Testis (tissue), 2 donors: ENCODE measurements around the gene ZCCHC14.

Experiments
- POLR2A ChIP-seq: fragments of 450-650 bp; IDR thresholded peaks from one replicate; pipeline ENCODE4 v1.6.1; 2017; ENCODE audit warnings: antibody characterized with exemption, mild to moderate bottlenecking, moderate library complexity
- TF ChIP-seq, protein P1 (sequence below), 3 experiments: fragments of 450-650 bp in 2 of 3; fragments of 200-600 bp in 1 of 3; sonication (generic) in 1 of 3; IDR thresholded peaks; one replicate each; pipeline ENCODE4 v1.5.1; 2016 to 2019; ENCODE audit warnings: antibody characterized with exemption in 3 of 3, mild to moderate bottlenecking in 2 of 3, moderate library complexity in 1 of 3

DNA sequence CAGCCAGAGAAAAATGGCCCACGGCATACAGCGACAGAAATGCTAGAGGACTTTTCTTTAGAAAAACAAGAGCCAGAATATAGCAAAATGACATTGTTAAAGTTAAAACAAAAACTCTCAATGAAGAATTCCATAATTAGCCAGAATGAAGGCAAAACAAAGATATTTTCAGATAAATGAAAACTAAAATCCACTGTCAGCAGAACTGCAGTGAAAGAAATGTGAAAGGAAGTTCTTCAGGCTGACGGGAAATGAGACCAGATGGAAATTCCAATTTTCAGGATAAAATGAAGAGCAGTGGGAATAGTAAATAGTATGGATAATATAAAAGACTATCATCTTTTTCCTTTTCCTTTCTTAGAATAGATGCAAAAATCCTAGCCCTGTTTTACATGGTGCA is 38.4 kb downstream of the ZCCHC14 start:
- TF ChIP-seq, protein P1, sequence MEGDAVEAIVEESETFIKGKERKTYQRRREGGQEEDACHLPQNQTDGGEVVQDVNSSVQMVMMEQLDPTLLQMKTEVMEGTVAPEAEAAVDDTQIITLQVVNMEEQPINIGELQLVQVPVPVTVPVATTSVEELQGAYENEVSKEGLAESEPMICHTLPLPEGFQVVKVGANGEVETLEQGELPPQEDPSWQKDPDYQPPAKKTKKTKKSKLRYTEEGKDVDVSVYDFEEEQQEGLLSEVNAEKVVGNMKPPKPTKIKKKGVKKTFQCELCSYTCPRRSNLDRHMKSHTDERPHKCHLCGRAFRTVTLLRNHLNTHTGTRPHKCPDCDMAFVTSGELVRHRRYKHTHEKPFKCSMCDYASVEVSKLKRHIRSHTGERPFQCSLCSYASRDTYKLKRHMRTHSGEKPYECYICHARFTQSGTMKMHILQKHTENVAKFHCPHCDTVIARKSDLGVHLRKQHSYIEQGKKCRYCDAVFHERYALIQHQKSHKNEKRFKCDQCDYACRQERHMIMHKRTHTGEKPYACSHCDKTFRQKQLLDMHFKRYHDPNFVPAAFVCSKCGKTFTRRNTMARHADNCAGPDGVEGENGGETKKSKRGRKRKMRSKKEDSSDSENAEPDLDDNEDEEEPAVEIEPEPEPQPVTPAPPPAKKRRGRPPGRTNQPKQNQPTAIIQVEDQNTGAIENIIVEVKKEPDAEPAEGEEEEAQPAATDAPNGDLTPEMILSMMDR (IDR thresholded peaks at IDR 0.05), result no peak
- no peak for TF ChIP-seq POLR2A
